Stomach smooth muscle (tissue), 2 donors: Measurements from ENCODE around the gene SH2D7.
A peak's percentile ranks its signal among the peaks of the same experiment; 100 is the strongest.

ENCODE experiments used
- H3K27ac ChIP-seq: one replicate; pipeline ENCODE4 v1.7.0; 2013; ENCODE audit warnings: mild to moderate bottlenecking, low read length, inconsistent platforms
- H3K27me3 ChIP-seq, 2 donors: one replicate each; pipeline ENCODE4 v1.7.0; 2013; ENCODE audit warnings: low read length in 2 of 2; ENCODE audit not compliant: insufficient read depth in 2 of 2, control insufficient read depth in 1 of 2
- H3K36me3 ChIP-seq, 2 donors: one replicate each; pipeline ENCODE4 v1.7.0; 2013; ENCODE audit warnings: low read length in 2 of 2; ENCODE audit not compliant: control insufficient read depth in 2 of 2, insufficient read depth in 2 of 2
- H3K4me1 ChIP-seq: one replicate; pipeline ENCODE4 v1.7.0; 2013; ENCODE audit warnings: low read length; ENCODE audit not compliant: control insufficient read depth, insufficient read depth
- H3K4me3 ChIP-seq, 2 donors: one replicate each; pipeline ENCODE4 v1.7.0; 2013; ENCODE audit warnings: low read length in 2 of 2
- H3K9ac ChIP-seq, 2 donors: one replicate each; pipeline ENCODE4 v1.7.0; 2013; ENCODE audit warnings: low read length in 2 of 2, mild to moderate bottlenecking in 1 of 2
- H3K9me3 ChIP-seq, 2 donors: one replicate each; pipeline ENCODE4 v1.7.0; 2013; ENCODE audit warnings: low read length in 2 of 2; ENCODE audit not compliant: control insufficient read depth in 2 of 2
- donor health status: healthy.
- donor health status: Pancreatic carcinoma.

The SH2D7 gene

GRCh38 chr15:78061963-78062427 lies 30.4 kb upstream of the SH2D7 start:
- Histone ChIP-seq H3K36me3 (no peaks in the 10 kb centered on the region), H3K4me1 (peaks cover 50% of the 10 kb centered on the region), H3K9me3 (no peaks in the 10 kb centered on the region), H3K27ac (peak overlapping the region; percentile 6), H3K9ac (peak overlapping the region in 1 of 2 donors; percentile 13), H3K4me3 (peak overlapping the region; percentile 36 to 55), H3K27me3 (no peaks in the 10 kb centered on the region)

GRCh38 chr15:78063217-78063616 lies 29.1 kb upstream of the SH2D7 start:
- no peaks in the 10 kb centered on the region for H3K36me3 ChIP-seq
- no peak overlapping the region for H3K9ac ChIP-seq
- no peaks in the 10 kb centered on the region for H3K27me3 ChIP-seq
- H3K4me3 ChIP-seq = no peak overlapping the region
- peak overlapping the region; percentile 53 for H3K27ac ChIP-seq
- H3K9me3 ChIP-seq = no peaks in the 10 kb centered on the region
- peaks cover 58% of the 10 kb centered on the region for H3K4me1 ChIP-seq

GRCh38 chr15:78063970-78064385 lies 28.4 kb upstream of the SH2D7 start:
- Histone ChIP-seq H3K4me1 (peaks cover 60% of the 10 kb centered on the region), H3K27ac (peak overlapping the region; percentile 53)

GRCh38 chr15:78064544-78064943 lies 27.8 kb upstream of the SH2D7 start:
- Histone ChIP-seq H3K4me3 (no peak overlapping the region), H3K4me1 (peaks cover 62% of the 10 kb centered on the region), H3K9me3 (no peaks in the 10 kb centered on the region), H3K27me3 (no peaks in the 10 kb centered on the region), H3K36me3 (no peaks in the 10 kb centered on the region), H3K27ac (peak overlapping the region; percentile 82), H3K9ac (no peak overlapping the region)

More at GRCh38 chr15:78063970-78064385, 28.4 kb upstream of the SH2D7 start:
- peak overlapping the region in 1 of 2 donors; percentile 40 for H3K4me3 ChIP-seq
- H3K27me3 ChIP-seq = no peaks in the 10 kb centered on the region
- H3K36me3 ChIP-seq = no peaks in the 10 kb centered on the region
- no peaks in the 10 kb centered on the region for H3K9me3 ChIP-seq
- H3K9ac ChIP-seq = no peak overlapping the region

- peak overlapping the region in 1 of 2 donors; percentile 52 for H3K4me3 ChIP-seq
- no peaks in the 10 kb centered on the region for H3K9me3 ChIP-seq
- H3K27ac ChIP-seq = peak overlapping the region; percentile 82
- no peaks in the 10 kb centered on the region for H3K36me3 ChIP-seq
- no peak overlapping the region for H3K9ac ChIP-seq
- no peaks in the 10 kb centered on the region for H3K27me3 ChIP-seq
- H3K4me1 ChIP-seq = peaks cover 63% of the 10 kb centered on the region
These were observed 27.0 kb upstream of the SH2D7 start for GRCh38 chr15:78065284-78065872.

GRCh38 chr15:78065973-78066946 lies 26.1 kb upstream of the SH2D7 start:
- H3K27me3 ChIP-seq = no peaks in the 10 kb centered on the region
- H3K9ac ChIP-seq = no peak overlapping the region
- H3K36me3 ChIP-seq = no peaks in the 10 kb centered on the region
- H3K4me3 ChIP-seq = peak overlapping the region in 1 of 2 donors; percentile 40
- H3K4me1 ChIP-seq = peaks cover 61% of the 10 kb centered on the region
- H3K9me3 ChIP-seq = no peaks in the 10 kb centered on the region
- peak overlapping the region; percentile 82 for H3K27ac ChIP-seq

GRCh38 chr15:78067328-78068228 lies 24.8 kb upstream of the SH2D7 start:
- H3K4me3 ChIP-seq = peak overlapping the region in 1 of 2 donors; percentile 40
- H3K9ac ChIP-seq = peak overlapping the region in 1 of 2 donors; percentile 6
- no peaks in the 10 kb centered on the region for H3K36me3 ChIP-seq
- peaks cover 58% of the 10 kb centered on the region for H3K4me1 ChIP-seq
- peak overlapping the region; percentile 82 for H3K27ac ChIP-seq
- no peaks in the 10 kb centered on the region for H3K9me3 ChIP-seq
- H3K27me3 ChIP-seq = no peaks in the 10 kb centered on the region

GRCh38 chr15:78069052-78069414 lies 23.3 kb upstream of the SH2D7 start:
- peak overlapping the region; percentile 58 for H3K27ac ChIP-seq
- H3K4me3 ChIP-seq = no peak overlapping the region
- H3K36me3 ChIP-seq = no peaks in the 10 kb centered on the region
- no peaks in the 10 kb centered on the region for H3K9me3 ChIP-seq
- H3K4me1 ChIP-seq = peaks cover 56% of the 10 kb centered on the region
- H3K9ac ChIP-seq = no peak overlapping the region
- no peaks in the 10 kb centered on the region for H3K27me3 ChIP-seq

- H3K9ac ChIP-seq = no peak overlapping the region
These were observed 22.8 kb upstream of the SH2D7 start for GRCh38 chr15:78069462-78070029.

More at GRCh38 chr15:78069462-78070029, 22.8 kb upstream of the SH2D7 start:
- H3K27ac ChIP-seq = peak overlapping the region; percentile 58
- H3K27me3 ChIP-seq = no peaks in the 10 kb centered on the region
- no peak overlapping the region for H3K4me3 ChIP-seq
- H3K36me3 ChIP-seq = no peaks in the 10 kb centered on the region
- H3K4me1 ChIP-seq = peaks cover 53% of the 10 kb centered on the region
- no peaks in the 10 kb centered on the region for H3K9me3 ChIP-seq
